IPS-NIHi11 (cell line): ENCODE data around the gene MYO7A.

Source experiments
- DNase-seq: peaks from one replicate; pipeline ENCODE4 v3.0.0; 2012; ENCODE audit warnings: mixed read lengths, low spot score

Gene MYO7A

DNA sequence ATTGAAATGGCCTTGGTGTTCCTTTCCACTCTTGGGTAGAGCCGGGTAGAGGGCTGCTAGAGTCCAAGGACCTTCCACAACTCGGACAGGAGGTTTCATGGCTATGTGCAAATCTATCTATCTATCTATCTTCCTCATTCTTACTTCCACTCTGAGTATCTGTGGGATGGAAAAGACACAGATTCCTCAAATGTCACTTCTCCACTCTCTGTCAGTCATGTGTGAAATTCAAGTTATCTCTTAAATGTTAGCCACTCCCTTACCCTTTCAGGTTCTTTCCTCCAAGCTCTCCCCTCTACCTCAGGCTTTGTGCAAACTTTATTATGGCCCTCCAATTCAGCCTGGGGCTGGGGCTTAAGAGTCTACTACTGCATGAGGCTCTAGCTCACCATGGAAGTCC is 89.1 kb downstream of the MYO7A start:
- DNase-seq: no peak

GRCh38 chr11:77223797-77224196 is 95.8 kb downstream of the MYO7A start:
- no peak for DNase-seq

DNA sequence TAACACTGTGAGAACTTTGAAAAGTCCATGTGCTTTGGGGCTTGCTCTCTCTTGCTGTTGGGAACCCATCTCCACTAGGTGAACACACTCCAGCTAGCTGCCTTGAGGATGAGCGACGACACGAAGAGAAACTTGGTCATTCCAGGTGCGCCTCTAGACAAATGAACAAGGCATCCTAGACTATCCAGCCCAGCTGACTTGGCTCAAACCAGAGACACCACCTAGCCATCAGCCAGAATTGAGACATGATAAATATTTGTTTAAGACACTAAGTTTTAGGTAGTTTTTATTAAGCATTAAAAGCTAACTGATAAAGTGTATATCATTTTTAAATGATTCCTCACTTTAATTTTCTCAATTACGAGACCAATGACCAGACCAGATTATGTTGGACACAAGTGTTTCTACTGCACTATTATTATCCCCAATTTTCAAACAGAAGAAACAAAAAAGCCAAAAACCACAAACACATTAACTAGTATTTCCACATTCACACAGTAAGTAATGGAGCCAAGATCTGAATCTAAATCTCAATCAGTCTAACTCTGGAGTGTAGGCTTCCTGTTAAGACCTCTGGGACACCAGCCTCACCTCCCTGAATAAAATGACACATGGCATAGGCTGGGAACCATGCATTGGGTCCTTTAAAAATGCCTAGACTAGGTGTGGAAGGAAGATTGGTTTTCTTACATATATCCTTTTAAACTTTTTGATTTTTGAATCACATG is 103.0 kb downstream of the MYO7A start:
- DNase-seq: no peak

DNA sequence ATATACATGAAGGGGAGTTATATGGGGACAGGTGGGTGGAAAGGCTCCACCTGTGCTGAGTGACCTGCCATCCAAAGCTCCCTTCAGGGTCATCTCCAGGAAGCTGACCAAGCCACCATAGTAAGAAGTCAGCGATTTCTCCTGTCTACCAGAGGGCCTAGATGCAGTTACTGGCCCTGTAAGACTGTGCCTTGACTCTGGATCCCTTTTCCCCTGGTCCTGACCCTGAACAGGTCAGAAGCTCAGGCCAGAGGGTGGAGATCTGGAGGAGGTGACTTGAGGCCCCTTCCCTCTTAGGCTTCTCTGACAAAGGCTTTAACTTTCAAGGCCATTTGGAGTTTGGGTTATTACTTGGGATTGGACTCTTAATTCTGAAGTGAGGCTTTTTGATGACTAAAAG is 103.8 kb downstream of the MYO7A start:
- no peak for DNase-seq

DNA sequence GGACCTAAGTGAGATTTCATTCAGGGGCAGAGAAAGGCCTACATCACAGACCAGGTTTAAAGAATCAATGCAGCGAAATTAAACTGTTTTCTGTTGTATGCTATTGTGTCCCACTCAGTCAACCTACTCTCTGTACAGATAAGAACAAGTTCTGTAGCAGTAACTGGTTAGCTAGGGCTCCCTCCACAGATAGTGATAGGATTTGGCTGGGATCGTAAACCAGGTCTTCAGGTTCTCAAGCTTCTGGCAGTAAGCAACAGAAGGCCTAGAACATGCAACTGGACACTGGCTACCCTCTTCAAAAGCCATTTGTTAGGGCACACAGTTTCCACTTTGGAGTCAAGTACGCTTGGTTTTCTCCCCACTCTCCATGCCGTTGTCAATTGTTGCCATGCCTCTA is 104.2 kb downstream of the MYO7A start:
- DNase-seq: no peak

GRCh38 chr11:77233011-77233410 is 105.0 kb downstream of the MYO7A start:
- DNase-seq: no peak

GRCh38 chr11:77236901-77237300 is 108.9 kb downstream of the MYO7A start:
- no peak for DNase-seq

- no peak for DNase-seq
Measured at GRCh38 chr11:77244277-77245027, 116.4 kb downstream of the MYO7A start.

GRCh38 chr11:77249427-77249826 is 121.4 kb downstream of the MYO7A start:
- DNase-seq: no peak

- DNase-seq: no peak
Measured at GRCh38 chr11:77250881-77251640, 123.0 kb downstream of the MYO7A start.

- no peak for DNase-seq
Measured at GRCh38 chr11:77252555-77253270, 124.7 kb downstream of the MYO7A start.

- no peak for DNase-seq
Measured at GRCh38 chr11:77253690-77254089, 125.6 kb downstream of the MYO7A start.

GRCh38 chr11:77259641-77260040 is 131.6 kb downstream of the MYO7A start:
- DNase-seq: no peak

- DNase-seq: no peak
Measured at GRCh38 chr11:77262803-77263202, 134.8 kb downstream of the MYO7A start.
